C1 segment of cervical spinal cord (tissue), 14 donors: ENCODE data around the gene SVIL.
A peak's percentile ranks its signal among the peaks of the same experiment; 100 is the strongest.
"Not testable (repeated sequence)": the region's sequence is repeated elsewhere in the genome, so short reads cannot be mapped to it uniquely, and the experiment has no call there.

Experiments
- DNase-seq, 14 donors: peaks; one replicate each; lab custom pipeline; 2025; lab: John Stamatoyannopoulos, UW

Gene SVIL

GRCh38 chr10:29649561-29650551 is 15.1 kb upstream of the SVIL start:
- no peak for DNase-seq

DNA sequence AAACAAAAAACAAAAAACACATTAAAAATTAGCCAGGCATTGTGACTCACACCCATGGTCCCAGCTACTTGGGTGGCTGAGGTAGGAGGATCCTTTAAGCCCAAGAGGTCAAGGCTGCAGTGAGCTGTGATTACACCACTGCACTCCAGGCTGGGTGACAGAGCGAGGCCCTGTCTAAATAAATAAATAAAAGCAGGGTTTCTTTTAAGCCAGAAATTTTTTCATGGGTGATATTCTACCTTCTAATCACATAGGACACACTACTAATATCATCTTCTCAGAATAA is 14.2 kb upstream of the SVIL start:
- no peak for DNase-seq

DNA sequence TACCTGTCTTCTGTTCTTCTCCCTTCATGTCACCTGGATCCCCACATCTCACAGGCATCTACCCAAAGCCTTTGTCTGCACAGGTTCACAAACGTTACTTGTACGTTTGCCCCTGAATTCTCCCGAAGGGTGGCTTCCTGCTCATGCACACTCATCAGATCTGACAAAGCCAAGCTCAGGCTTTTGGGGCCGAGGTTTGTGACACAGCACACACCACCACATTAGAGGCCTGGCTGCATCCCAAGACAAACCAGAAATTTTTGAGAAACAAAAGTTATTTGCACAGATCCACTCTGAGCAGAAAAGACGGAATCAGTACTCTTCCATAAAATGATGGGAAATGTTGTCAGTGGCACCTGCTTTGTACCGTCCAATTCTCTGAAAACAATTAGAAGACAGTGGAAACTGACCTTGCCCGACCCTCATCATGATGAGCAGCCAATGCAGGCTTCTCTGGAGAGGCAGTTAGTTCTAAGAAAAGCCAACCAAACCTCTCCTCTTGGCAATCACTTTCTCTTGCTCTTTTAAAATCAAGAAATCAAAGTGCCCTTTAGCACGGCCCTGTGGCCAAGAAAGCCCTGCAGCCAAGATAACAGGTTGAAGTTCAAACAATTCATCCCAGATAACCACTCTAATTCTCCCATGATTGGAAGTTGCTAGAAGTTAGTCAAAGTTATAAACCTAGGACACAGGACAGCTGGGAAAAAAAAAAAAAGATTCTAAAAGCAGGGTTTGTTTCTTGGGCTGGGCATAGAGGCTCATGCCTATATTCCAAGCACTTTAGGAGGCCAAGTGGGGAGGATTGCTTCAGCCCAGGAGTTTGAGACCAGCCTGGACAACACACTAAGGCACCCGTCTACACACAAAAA is 13.6 kb upstream of the SVIL start:
- DNase-seq, result no peak

DNA sequence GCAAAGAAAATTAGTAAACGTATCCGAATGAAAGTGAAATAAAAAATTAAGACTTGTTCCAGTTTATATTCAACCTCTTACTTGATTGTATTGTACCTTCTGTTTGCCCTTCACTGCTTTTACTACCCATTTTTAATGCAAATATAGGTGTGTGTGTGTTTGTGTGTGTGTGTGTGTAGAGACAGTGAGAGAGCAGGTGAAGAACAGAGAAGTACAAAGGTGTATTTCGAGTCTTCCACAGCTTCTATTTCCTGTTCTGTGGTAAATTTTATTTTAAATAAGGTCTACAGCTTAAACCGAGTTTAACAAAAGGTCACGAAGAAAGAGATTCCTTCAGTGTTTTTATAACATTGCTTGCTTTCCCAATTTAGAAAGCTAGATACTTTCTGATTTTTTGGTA is 12.7 kb upstream of the SVIL start:
- DNase-seq, result no peak

- no peak for DNase-seq
Measured at GRCh38 chr10:29646960-29647461, 12.2 kb upstream of the SVIL start.

DNA sequence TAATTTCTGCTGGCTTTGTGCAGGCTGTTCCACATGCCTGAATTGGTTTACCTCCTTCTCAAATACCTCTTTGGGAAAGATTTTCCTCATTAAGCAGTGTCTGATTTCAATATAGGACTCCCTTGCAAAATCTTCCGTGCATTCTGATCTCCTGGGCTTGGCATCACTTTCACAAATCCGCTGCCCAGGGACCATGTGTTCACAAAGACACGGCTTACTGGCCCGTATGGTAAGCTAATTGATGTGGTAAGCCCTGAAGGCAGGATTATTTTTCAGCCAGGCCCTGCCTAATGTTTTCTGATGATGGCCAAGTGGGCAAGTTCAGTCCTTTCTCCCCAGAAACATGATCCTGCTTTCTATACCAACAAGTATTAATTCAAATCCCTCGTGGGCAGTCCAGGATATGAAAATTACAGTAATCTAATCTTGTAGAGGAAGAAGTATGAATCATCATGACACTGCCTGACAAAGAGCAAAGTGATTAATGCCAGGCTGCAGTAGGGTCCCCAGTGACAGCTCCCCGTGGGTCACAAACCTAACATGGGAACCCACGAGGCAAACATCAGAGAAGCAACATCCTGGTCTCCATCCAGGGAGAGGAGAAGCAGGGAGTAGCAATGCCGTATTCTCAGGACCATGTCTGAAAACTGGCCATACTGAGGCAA is 11.6 kb upstream of the SVIL start:
- DNase-seq, result peak in 1 of 14 donors; percentile 11

DNA sequence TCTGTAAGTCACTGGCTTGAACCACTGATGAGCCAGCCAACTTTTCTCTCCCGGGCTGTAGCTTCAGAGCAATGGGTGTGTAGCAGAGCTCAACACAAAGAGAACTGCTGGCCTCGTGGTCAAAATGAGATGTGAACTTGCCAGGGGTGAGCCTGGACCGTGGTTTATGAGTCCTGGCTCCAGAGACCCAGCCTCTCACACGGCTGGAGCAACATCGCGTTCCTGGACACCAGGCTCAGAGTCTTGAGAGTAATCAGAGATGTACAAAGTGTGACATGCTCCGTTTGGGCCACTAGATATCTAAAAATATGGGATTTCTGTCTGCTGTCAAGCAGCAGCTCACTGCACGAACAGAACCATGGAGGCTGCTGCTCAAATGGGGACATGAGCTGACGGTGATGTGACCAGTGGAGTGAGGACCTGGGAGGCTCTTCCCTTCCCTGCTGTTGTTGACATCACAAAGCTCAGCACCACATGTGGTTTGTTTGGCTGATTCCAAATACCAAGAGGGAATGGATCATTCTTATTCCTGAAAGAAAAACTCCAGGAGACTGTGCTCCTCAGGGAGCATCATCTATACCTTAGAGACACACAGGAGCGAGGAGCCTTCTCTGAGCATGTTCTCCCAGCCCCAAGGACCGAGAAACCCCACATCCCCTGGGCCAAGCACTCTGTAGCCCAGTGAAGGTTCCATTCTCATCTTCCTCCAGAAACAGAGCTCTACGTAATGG is 9.2 kb upstream of the SVIL start:
- no peak for DNase-seq

GRCh38 chr10:29642990-29643389 is 8.2 kb upstream of the SVIL start:
- DNase-seq, result peak in 2 of 14 donors; percentile 5 to 30

- DNase-seq, result no peak
Measured at GRCh38 chr10:29637537-29637936, 2.8 kb upstream of the SVIL start.

GRCh38 chr10:29636178-29636577 is 1.4 kb upstream of the SVIL start:
- no peak for DNase-seq

GRCh38 chr10:29635711-29636144 is 957 bp upstream of the SVIL start:
- no peak for DNase-seq

GRCh38 chr10:29634105-29634504 is 666 bp downstream of the SVIL start:
- DNase-seq, result no peak

DNA sequence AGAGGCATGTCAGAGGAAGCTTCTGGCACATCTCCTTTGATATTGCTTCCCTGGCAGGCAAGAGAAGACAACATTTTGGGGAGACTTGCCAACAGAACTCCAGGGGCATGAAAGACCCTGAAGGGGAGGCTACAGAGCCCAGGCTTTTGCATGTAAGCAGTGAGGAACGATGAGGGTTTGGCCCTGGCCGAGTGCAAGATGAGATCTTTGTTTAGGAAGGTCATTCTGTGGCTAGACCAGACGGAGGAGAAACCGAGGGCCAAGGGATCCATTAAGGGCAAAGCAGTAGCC is 3.8 kb downstream of the SVIL start:
- no peak for DNase-seq

DNA sequence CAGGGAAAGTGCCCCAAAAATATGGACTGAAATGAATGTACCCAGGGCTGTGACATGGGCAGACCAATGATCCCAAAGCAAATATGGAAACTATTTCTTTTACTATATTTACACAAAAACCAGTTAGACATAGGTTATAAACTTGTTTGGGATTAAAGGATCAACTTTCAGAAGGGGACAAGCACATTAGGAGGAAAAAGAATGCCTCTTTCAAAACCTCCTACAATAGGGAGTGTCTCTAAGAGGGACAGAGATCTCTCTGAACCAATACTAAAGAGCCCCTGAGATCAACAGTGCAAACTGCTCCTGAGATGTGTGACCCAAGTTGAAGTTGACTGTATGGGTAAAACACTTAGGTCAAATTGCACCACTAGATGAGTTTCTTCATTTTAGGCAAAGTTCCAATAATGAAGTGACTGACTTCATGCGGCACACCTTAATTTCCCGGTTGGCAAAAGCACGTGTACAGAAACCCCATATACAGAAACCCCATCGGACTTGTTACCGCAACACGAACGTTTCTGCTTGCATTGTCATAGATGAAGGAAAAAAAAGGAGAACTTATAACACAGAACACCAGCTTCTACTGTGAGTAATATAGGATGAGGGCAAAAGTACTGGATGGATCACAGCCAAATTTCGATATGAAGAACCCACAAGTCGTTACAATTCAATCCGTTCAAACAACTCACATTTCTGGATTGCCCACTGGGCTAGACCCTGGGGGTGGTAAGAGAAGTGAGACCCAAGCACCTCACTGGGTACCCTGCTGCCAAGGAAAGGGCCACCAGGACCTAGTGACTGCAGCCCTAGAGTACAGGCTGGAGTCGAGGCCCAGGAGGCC is 4.3 kb downstream of the SVIL start:
- no peak for DNase-seq

- DNase-seq, result no peak
Measured at GRCh38 chr10:29628912-29629526, 5.8 kb downstream of the SVIL start.

DNA sequence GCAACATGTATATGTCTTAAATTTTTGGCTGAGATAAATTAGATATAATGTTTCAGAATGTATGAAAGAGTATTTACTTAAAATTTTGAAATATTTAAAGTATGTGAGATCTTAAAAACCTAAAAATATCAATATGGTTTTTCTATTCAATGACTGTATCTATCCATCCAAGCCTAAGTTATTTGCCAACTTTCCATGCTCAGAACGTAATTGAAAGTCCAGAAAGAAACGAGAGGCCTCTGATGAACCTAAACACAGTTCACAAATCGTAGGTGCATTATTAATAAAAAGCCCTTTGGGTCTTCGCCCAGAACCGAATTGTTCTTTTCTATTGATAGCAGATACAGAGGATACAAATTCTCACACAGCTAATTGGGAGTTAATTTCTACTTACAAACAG is 6.5 kb downstream of the SVIL start:
- DNase-seq, result no peak

GRCh38 chr10:29627201-29628132 is 7.3 kb downstream of the SVIL start:
- no peak for DNase-seq

DNA sequence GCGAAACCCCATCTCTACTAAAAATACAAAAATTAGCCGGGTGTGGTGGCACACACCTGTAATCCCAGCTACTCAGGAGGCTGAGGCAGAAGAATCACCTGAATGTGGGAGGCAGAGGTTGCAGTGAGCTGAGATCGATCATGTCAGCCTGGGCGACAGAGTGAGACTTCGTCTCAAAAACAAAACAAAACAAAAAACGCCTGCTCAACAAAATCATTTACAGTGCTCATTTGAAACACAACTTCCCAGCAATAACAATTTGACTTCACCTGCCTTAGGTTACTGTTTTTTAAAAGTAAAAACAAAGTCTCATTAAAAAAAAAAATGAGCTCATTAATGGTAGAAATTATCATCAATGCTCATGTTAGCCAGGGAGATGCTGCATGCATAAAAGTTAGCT is 10.4 kb downstream of the SVIL start:
- not testable (repeated sequence) for DNase-seq

- DNase-seq, result no peak
Measured at GRCh38 chr10:29623797-29624196, 11.0 kb downstream of the SVIL start.
